COLO668 (cell line): ENCODE results near the gene FBXW10.
"Not testable (repeated sequence)": the region's sequence is repeated elsewhere in the genome, so short reads cannot be mapped to it uniquely, and the experiment has no call there.

Experiments
- DNase-seq: peaks from one replicate; lab custom pipeline; 2025; ENCODE audit not compliant: unreplicated experiment; lab: John Stamatoyannopoulos, UW

The FBXW10 gene

DNA sequence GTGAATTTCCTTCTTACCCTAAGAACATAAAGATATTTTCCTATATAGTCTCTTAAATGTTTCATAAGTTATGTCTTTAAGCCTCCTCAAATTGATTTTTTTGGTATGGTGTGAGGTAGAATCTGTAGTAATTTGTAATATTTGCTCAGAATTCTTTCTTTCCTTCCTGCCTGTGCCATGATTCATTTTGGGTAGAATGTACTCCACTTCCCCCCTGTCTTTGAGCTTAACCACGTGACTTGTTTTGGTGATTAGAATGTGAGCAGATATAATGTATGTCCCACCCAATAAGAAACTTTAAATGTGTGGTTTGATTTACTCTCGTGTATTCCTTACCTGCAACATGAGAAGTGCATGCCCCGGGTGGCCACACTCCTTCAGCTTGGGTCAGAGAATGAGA lies 77.6 kb downstream of the FBXW10 start:
- DNase-seq: not testable (repeated sequence)

DNA sequence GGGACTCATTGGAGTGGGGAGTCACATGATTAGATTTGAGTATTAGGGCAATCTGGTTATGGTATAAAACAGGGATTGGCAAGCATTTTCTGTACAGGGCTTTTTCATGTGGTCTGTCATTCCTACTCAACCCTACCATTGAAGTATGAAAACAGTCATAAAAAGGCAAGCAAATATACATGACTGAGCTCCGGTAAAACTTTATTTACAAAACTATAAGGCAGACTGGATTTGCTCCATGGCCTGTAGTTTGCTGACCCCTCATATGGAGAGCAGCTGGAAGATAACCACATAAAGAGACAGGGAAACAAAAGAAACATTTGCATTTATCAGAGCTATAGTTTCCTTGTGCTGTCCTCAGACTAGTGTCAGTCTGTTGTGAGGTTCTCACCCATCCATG lies 83.8 kb downstream of the FBXW10 start:
- not testable (repeated sequence) for DNase-seq
